GM21723 (cell line): ENCODE data around the gene ATG5.

Experiments
- ATAC-seq: cut with Tn5 transposase; IDR thresholded peaks from one replicate; pipeline ENCODE4 v1.9.1; 2021; ENCODE audit warnings: mild to moderate bottlenecking, moderate library complexity; ENCODE audit not compliant: unreplicated experiment

Gene ATG5

GRCh38 chr6:106226676-106227075 lies 98.9 kb downstream of the ATG5 start:
- no peak for ATAC-seq

DNA sequence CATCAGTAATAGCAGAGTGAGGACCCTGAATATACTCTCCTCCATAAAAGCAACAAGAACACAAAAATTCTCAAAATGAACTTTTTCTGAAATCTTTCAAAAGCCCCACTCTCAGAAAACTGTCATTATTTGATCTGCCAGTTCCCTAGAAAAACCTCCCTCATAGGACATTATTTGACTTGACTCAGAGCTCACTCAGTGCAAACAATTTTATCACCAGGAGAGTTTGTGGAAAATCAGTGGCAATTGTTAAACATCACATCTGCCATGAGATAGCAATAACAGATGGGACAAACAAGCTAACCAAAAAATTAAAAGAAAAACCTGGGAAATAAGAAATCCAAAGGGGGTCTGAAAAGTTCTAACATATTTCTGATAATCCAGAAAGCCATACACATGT lies 100.0 kb downstream of the ATG5 start:
- ATAC-seq, result no peak

- peak; percentile 73 for ATAC-seq
Measured at GRCh38 chr6:106223300-106223930, 102.1 kb downstream of the ATG5 start.

GRCh38 chr6:106220485-106220884 lies 105.1 kb downstream of the ATG5 start:
- ATAC-seq, result peak; percentile 78

DNA sequence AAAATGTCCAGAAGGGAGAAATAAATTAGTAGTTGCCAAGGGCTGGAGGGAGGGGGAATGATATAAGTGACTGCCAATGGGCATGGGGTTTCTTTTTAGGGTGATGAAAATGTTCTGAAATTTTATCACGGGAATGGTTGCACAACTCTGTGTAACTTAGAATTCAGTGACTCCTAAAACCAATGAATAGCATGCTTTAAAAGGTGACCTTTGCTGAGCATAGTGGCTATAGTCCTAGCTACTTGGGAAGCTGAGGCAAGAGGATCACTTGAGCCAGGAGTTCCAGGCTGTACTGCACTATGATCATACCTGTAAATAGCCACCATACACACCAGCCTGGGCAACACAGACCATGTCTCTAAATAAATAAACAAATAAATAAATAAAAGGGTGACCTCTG lies 109.0 kb downstream of the ATG5 start:
- no peak for ATAC-seq

DNA sequence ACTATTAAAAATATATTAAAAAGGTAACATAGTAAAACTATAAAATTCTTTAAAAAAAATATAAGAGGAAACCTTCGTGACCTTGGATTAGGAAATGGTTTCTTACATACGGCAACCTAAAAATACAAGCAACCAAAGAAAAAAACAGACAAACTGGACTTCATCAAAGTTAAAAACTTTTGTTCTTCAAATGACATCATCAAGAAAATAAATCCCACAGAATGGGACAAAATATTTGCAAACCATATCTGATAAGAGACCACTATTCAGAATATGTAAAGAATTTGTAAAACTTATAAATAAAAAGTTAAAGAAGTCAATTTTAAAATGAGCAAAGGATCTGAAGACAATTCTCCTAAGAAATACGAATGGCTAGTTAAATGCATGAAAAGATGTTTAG lies 110.0 kb downstream of the ATG5 start:
- ATAC-seq, result no peak

DNA sequence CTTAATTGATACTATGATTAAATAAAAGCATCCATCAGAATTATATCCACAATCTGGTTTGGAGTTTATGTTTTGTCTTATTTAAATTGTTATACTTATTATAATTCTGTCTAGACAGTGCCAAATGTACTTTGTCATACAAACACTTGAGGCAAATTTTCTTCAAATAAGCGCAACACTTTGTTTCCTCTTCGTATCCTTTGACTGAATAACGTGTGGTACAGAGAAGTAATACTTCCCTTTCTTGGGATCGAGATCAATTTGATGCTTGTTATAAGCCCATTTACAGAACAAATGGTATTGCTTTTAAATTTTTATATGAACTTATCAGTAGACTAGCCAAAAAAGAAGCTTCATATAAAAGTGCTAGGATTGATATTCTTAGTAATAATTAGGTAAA lies 111.0 kb downstream of the ATG5 start:
- ATAC-seq, result no peak

DNA sequence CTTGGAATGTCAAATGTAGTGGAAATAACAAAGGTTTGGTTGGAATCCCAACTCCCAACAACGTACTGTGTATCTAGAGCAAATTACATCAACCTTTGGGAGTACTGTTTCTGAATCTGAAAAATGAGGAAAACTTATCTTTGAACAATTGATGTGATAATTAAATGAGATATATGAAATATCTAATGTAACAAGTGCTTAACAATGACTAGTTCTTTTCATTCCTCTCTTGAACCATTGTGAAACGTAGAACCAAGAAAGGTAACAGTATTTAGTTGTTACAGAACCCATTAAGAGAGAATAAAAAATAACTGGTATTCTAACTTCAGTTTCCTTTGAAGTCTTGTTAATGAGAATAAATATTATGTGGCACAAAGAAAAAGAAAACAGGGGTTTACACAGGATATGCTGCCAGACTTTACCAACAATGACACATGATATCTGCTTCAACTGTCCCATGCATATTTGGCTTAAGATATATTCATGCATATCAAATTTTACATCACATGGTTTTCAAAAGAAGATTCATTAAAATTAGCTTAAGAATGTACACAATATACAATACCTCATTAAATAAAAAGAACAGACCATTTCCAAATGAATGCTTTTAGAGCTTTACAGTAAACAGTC lies 111.8 kb downstream of the ATG5 start:
- ATAC-seq, result no peak

GRCh38 chr6:106212576-106212975 lies 113.0 kb downstream of the ATG5 start:
- no peak for ATAC-seq

- peak; percentile 73 for ATAC-seq
Measured at GRCh38 chr6:106206905-106207304, 118.7 kb downstream of the ATG5 start.

- ATAC-seq, result no peak
Measured at GRCh38 chr6:106204961-106205360, 120.6 kb downstream of the ATG5 start.

DNA sequence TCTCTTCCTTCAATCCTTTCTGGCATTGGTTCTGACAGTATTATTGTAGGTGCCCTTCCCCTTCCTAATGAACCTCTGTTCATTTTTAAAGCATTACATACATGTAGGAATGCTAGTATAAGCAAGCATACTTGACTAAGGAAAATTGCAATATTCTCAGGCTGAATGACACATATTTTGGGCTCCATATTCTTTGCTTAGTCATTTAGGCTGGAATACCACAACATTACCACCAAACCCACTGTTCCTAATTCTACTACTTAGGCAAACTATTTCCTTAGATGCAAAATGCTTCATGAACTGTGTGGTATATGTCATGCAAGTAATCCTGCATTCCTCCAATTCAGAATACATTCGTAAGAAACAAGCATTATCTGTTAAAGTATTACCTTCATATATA lies 125.6 kb downstream of the ATG5 start:
- ATAC-seq, result no peak

- no peak for ATAC-seq
Measured at GRCh38 chr6:106199331-106199730, 126.2 kb downstream of the ATG5 start.

GRCh38 chr6:106197441-106197840 lies 128.1 kb downstream of the ATG5 start:
- no peak for ATAC-seq

- peak; percentile 57 for ATAC-seq
Measured at GRCh38 chr6:106194949-106195921, 130.3 kb downstream of the ATG5 start.

GRCh38 chr6:106192824-106193223 lies 132.7 kb downstream of the ATG5 start:
- ATAC-seq, result no peak

GRCh38 chr6:106188104-106188794 lies 137.3 kb downstream of the ATG5 start:
- no peak for ATAC-seq

DNA sequence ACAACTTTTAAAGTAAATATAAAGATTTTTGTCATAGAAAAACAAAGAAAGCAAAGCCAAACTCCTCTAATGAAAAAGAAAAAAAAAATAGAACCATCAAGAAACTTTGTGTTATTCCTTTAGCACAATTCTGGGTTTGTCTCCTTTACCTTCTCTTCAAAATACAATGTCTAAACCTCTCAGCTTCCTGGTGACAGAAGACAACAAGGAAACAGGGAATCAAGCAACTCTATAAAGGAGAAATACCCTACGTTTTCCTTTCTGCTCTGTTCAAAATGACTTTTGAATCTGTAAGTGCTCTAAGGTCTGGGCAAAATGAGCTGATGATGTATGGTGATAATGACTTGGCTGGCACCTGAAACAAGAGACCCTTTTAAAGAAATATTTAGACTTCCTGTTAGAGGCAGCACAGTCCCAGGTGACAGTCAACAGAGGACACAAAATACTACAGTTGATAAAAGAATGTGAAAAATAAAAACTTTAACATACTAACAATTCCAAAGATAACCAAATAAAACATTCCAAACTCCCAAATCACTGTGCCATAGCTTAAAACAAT lies 138.1 kb downstream of the ATG5 start:
- no peak for ATAC-seq

DNA sequence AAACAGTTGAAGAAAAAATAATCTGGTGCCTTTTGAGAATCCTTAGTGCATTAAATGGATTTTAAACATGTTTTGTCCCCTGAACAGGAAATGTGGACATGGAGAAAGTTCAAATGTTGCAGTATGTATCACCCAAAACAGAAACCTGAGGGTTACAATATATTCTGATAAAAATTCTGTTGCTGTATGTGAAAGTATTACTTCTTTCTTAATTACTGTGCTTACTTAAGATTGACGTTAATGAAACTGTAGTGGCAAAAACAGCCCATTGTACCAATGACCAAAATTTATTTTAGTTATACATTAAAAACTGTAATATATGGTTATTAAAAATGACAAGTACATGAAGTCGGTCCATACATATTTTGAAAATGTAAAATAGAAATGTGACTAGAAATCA lies 138.8 kb downstream of the ATG5 start:
- no peak for ATAC-seq

DNA sequence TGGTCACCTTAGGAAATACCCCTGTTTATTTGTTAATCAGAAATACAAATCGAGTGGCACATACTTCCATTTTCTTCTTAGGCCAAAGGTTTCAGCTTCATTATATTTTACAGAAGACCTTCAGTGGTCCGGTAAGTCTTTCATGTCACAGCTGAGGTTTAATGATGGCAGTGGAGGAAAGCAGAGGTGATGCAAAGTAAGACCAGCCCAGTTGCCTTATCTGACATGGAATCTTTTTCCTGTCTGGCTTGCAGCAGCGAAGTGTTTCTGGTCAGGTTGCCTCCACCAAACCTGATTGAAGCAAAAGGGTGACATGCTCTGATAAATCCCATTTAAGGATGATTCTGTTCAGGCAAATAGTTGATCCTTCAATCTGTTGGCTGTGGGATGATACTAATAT lies 139.4 kb downstream of the ATG5 start:
- no peak for ATAC-seq

- no peak for ATAC-seq
Measured at GRCh38 chr6:106185615-106186014, 139.9 kb downstream of the ATG5 start.
